ENCODE results near the gene GALNT6.

The GALNT6 gene, protein sequence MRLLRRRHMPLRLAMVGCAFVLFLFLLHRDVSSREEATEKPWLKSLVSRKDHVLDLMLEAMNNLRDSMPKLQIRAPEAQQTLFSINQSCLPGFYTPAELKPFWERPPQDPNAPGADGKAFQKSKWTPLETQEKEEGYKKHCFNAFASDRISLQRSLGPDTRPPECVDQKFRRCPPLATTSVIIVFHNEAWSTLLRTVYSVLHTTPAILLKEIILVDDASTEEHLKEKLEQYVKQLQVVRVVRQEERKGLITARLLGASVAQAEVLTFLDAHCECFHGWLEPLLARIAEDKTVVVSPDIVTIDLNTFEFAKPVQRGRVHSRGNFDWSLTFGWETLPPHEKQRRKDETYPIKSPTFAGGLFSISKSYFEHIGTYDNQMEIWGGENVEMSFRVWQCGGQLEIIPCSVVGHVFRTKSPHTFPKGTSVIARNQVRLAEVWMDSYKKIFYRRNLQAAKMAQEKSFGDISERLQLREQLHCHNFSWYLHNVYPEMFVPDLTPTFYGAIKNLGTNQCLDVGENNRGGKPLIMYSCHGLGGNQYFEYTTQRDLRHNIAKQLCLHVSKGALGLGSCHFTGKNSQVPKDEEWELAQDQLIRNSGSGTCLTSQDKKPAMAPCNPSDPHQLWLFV
- total RNA-seq, result 13.5 to 15.9 reads per million in 2 donors

- peak; percentile 72 for DNase-seq
Measured at GRCh38 chr12:51391283-51392123, at the start of gene GALNT6. Gene GALNT6 (minus strand): TSS chr12:51391406. CDS start chr12:51379781, 11,625 bp downstream.

GRCh38 chr12:51439330-51439729 is 48.1 kb upstream of the GALNT6 start:
- DNase-seq, result no peak

DNA sequence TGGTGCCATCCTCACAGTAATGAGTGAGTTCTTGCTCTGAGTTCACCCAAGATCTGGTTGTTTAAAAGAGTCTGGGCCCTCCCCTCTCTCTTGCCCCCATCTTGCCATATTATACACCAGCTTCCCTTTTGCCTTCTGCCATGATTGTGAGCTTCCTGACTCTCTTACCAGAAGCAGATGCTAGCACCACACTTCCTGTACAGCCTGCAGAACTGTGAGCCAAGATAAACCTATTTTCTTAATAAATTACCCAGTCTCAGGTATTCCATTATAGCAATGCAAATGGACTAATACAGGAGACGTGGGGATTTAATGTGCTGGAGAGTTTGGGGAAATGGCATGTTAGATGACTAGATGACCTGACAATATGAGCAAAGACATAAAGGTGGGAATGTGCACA is 46.2 kb upstream of the GALNT6 start:
- DNase-seq, result no peak

- DNase-seq, result no peak
Measured at GRCh38 chr12:51434305-51434704, 43.1 kb upstream of the GALNT6 start.

DNA sequence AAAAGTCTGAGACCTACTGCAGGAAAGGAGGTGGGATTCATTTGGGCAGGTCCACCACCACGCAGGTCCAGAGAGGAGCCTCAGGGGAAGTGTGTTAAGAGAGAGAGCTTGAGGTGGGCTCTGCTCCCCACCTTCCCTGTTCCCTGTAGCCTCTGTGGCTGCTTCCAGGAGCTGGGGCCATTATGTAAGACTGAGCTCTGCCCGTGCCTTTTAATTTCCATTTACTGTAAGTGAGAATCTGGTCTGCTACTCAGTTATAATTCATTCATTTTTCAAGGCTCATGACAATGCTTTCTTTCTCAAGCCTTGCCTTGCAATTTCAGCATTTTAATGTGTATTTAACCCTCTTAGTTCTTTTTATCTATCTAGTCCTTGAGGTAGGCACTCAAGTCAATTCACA is 41.7 kb upstream of the GALNT6 start:
- no peak for DNase-seq

DNA sequence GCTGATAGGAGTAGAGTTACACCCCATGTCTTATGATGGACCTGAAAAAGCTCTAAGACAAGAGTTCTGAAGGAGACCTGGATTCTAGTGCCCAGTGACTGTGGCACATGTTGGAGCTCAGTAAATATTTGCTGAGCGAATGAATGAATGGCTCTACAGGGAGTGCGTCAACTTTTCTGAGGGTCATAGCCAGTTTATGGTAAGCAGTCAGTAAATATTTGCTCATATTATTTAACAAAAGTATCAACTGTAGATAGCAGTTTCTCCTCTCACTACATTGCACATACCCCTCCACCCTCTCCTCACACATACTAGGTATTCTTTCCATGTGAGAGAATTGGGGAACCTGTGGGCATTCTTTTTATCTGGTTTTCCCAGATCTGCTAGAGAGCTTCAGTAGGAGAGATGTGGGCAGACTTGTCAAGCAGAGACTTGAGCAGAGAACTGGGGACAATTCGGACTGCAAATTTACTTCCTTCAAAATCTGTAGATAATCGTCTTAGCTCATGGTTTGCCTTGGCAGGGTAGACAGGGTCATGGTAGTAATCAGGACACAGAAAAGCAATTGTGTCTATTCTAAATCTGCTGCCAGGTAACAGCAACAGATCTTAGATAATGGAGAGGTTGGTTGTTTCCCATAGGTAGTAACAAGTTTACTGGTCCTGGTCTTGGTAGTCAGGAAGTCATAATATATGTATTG is 39.1 kb upstream of the GALNT6 start:
- DNase-seq, result no peak

DNA sequence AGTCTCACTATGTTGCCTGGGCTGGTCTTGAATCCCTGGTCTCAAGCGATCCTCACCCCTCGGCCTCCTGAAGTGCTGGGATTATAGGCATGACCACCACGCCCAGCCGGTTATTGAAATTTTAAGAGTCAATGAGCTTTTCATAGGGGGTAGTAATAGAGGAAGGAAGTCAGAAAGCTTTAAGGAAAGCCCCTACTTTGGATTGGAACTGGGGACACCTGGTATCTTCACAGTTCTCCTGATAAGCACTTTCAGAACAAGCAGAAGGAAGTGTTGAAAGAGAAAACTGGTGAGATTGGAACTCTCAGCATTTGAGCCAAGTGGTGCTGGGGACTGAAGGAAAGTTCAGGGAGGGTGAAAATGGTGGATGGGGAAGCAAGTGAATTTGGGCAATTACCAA is 38.5 kb upstream of the GALNT6 start:
- DNase-seq, result no peak

DNA sequence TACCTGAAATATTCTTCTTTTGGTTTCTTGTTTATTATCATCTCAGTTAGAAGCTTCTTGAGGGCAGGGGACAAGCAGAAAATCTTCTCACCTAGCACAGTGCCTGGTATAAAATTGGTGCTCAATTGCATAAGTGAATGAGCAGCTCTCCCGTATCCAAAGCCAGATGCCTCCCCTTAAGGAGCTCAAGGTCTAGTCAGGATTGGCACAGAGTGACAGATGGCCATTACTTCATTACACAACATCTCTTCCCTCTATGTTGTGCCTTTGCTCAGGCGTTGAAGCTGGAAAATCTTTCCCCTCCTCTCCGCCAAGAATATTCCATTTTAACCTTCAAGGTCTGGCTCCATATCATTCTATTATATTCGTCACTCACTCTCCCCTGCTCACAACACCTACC is 37.0 kb upstream of the GALNT6 start:
- DNase-seq, result no peak

- peak; percentile 62 for DNase-seq
Measured at GRCh38 chr12:51424662-51425539, 33.7 kb upstream of the GALNT6 start, which contains the start of gene SLC4A8. Gene SLC4A8 (plus strand): TSS chr12:51424831. CDS start chr12:51424988, 157 bp downstream.

DNA sequence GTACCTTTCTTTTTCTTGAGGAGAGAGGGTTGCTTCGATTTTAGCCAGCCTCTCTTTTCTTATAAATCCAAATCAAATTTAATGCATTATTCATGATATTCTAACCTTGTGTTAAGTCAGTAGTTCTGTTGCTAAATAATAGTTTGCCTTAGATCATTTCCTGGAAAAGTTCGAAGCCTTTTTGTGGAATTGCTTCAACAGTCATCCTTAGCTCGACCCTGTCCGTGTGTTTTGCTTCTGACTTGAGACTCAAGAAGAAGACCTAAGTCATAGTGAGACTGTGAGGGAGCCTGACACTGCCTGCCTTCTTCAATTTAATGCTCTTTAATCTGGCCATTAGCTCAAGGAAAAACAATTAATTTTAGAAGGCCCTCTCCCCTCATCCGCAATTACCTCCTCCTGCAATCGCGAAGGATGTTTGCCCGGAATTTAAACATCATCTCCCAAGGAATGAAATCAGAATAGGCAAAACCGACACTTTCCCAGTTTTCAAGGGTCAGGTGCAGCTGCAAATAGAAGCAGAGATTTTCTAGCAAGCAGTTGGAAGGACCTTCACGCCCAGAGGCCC is 33.0 kb upstream of the GALNT6 start:
- DNase-seq, result no peak

DNA sequence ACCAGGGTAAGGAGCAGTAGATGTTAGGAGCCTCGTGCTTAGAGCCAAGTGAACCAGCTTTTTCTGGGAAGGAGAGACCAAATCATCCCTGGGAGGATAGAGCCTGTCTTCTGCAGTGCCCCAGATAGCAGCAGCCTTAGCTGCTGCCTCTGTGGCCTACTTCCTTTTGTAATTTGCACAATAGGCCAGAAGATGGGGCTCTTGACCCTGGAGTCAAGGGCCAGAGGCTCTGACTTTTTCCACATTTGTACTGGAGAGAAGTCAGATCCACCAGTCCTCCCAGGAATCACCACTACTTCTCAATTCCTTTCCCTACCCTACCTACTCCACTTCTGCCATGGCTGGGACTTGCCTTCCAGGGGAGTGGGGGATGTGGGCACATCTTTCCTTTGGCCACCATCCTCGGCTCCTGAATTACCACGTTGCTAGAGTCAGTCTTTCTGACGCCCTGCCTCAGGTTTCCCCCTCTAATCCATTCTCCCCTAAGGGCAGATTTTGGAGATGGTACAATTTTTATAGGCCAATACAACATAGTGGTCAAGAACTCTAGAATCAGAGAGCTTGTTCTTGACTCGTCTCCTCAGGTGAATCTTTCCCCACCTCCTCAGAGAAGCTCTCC is 30.2 kb upstream of the GALNT6 start:
- no peak for DNase-seq

DNA sequence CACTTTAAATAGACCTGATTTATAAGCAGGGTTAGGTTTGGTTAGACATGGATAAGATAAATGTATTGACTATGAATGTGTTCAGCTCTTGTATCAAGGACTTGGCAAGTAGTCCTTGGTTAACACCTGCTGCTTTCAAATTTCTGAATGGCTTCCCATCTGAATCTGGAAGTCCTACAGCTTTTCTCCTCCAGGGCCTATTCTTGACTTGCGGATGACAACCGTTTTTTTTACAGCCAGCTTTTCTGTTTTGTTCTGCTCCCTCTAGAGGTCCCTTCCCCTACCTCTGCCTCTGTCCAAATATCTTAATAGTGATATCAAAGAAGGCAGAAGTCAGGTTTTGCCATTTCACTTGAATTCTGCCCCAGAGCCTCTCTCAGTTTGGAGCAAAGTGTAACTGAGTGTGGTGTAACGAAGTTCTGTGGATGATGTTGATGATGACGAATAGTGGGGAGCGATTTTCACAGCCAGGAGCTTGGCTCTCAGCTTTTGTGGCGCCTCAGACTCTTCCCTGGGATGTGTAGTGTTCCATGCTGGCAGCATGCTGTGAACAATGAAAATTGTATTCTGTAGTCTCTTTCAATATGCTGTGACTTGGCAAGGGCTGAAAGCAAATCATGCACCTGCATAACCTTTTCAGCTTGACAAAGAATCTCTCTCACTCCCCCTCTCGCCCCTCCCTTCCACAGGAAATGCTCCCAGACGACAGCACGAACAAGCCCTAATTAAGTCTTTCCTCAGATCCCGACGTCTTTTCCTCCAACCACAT is 28.4 kb upstream of the GALNT6 start:
- DNase-seq, result no peak

DNA sequence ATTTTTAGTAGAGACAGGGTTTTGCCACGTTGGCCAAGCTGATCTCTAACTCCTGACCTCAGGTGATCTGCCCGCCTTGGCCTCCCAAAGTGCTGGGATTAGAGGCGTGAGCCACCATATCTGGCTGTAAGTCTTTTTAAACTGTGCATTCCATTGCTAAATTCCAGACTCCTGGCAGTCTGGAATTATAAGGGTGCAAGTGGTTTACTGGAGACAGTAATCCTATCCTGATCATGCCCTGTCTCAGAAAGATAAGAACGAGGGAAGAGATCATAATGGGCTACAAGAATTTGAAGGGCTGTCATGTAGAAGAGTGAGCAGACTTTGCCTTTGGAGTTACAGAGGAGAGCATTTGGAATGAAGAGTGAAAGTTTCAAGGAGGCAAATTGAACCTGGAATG is 26.6 kb upstream of the GALNT6 start:
- no peak for DNase-seq

GRCh38 chr12:51415931-51416330 is 24.7 kb upstream of the GALNT6 start:
- DNase-seq, result no peak

- DNase-seq, result no peak
Measured at GRCh38 chr12:51413791-51414190, 22.6 kb upstream of the GALNT6 start.

DNA sequence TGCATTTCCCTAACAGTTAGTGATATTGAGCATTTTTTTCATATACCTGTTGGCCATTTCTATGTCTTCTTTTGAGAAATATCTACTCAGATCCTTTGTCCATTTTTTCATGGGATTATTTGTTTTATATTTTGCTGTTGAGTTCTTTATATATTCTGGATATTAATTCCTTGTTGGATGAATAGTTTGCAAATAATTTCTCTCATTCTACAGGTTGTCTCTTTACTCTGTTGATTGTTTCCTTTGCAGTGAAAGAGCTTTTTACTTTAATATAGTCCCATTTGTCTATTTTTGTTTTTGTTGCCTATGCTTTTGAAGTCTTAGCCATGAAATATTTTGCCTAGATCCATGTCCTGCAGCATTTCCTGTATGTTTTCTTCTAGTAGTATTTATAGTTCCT is 21.9 kb upstream of the GALNT6 start:
- no peak for DNase-seq

DNA sequence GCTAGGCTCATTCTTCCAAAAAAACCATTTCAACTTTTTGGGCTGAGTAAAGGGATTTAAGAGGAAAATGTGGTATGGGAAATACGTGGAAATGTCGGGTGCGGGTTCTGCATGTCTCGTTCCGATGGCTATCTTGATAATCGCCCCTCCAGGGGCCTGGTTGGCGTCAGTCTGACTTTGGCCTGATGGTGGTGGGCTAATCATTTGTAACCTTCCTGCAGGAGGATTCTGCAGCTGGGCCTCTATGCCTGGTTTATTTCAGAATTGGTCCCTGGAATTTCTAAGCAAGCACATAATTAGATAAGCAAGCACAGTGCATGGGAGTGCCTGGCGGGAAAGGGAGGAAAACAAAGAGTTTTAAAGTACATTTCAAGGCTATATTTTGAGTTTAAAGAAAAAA is 18.6 kb upstream of the GALNT6 start:
- DNase-seq, result no peak

DNA sequence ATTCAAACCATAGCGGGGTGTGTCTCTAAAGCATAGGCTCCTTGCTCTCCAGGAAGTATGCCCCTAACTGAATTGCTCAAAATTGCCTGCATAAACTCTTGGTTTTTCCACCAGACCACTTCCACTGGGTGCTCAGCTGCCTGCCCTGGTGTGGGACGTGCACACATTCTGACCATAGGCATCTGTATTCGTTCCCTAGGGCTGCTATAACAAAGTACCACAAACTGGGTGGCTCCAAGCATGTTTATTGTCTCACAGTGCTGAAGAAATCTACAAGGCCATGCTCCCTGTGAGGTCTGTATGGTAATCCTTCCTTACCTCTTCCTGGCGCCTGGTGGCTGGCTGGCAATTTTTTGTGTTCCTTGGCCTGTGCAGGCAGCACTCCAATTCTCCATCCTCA is 16.4 kb upstream of the GALNT6 start:
- no peak for DNase-seq

GRCh38 chr12:51406859-51407258 is 15.7 kb upstream of the GALNT6 start:
- no peak for DNase-seq

GRCh38 chr12:51406290-51406689 is 15.1 kb upstream of the GALNT6 start:
- DNase-seq, result no peak

All from T-helper 9 cell (primary cell).